GM21447 (cell line): ENCODE measurements around the gene PPP1R12C.

Experiments
- ATAC-seq: cut with Tn5 transposase; IDR thresholded peaks from one replicate; pipeline ENCODE4 v1.9.1; 2021; ENCODE audit not compliant: unreplicated experiment

Gene PPP1R12C

GRCh38 chr19:55146705-55147273, 29.4 kb upstream of the PPP1R12C start:
- ATAC-seq: no peak

DNA sequence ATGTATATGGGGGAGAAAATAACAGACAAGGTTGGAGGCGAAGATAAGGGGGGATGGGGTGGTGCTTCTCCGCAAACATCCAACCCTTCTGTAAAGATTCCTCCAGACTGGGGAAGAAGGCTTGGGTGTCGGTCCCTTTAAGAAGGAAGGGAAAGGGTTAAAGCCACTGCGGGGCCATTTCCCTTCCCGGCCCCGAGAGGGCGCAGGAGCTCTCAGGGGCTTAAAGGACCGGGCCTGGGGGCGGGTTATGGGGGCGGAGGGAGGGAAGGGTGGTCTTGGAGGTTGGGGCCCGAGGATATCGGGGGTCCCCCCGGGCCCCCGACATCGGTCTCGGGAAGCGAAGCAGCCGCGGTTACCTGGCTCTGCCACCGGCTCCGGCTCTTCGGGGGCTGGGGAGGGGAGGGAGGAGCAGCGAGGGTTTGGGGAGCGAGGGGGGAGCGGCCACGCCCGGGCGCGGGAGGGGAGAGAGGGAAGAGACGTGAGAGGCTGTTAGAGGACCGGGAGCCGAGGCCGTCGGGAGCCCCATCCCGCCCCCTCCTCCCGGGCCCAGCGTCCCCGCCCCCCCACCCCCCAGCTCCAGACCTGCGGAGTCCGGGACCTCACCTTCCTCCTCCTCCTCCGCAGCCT, 28.8 kb upstream of the PPP1R12C start:
- ATAC-seq: no peak

- no peak for ATAC-seq
Measured at GRCh38 chr19:55145232-55145631, 27.8 kb upstream of the PPP1R12C start.

DNA sequence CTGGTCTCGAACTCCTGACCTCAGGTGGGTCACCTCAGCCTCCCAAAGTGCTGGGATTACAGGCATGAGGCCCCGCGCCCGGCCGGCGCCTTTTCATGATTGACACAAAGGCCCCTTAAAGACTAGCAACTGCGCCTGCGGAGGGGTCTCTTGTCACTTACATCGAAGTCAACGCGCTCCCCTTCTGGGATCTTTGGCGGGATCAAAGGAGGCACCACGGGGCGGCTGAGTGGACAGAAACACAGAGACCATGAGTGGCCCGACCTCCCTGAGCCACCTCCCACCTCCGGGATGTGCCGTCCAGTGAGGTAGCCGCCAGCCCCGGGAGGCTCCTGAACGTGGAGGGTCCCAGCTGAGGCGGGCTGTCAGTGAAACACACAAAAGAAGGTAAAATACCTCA, 24.3 kb upstream of the PPP1R12C start:
- ATAC-seq: no peak

DNA sequence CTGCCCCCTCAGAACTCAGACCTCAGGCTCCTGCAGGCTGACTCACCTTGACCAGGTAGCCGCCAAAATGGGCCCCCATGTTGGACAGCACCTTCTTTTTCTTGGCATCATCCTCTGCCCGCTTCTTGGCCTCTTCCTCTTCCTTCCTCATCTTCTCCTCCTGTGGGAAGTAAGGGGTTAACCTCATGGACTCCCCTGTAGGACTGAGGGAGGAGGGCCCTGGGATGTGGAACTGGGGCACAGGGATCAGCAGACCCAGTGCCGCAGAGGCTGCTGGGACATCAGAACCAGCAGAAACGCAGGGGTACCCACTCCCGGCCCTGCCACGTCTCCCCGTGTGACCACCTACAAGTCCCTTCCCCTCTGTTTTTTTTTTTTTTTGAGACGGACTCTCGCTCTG, 20.5 kb upstream of the PPP1R12C start:
- ATAC-seq: no peak

DNA sequence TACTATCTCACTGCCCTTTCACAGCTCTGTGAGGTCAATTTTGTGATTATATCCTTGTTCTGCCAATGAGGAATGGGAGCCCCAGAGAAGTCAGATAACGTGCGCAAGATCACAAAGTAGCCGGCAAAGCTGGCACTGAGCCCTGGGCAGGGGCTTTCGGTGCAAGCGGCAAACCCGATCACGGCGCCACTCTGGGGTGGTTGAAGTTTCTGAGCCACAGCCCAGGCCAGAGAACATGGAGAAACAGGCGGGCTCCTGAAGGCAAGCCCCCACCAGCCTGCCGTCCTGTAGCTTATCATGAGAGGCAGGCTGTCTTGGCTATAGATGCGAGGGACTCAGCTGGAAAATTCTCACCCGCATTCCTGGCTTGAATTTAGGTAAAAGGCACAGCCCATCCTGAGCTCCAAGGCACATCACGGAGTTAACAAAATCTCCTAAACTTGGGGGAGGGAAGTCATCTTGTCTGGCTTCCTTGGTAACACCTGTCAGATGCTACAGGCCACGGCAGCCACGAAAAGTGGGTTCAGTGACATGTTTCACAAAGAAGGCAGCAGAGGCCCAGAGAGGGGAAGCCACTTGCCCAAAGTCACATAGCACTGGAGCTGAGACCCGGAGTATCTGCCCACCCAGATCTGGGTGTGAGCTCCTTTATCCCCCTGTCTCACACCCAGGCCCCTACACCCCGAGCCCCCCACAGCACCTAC, 19.1 kb upstream of the PPP1R12C start:
- ATAC-seq: no peak

DNA sequence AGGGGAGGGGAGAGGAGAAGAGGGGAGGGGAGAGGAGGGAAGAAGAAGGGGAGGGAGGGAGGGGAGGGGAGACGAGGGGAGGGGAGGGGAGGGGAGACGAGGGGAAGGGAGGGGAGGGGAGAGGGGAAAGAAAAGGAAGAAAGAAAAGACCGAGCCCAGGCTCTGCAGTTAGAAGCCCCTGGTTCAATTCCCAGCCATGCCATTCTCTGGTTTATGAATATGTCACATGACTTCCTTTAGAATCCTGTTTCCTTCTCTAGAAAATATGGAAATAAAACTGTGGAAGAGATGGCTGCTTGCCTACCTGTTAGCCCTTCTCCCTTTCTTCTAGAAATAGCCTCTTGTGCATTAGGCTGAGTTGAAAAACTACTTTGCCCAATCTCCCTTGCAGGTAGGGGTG, 17.3 kb upstream of the PPP1R12C start:
- ATAC-seq: no peak

- ATAC-seq: no peak
Measured at GRCh38 chr19:55133639-55134444, 16.4 kb upstream of the PPP1R12C start.

GRCh38 chr19:55132453-55133129, 15.2 kb upstream of the PPP1R12C start:
- no peak for ATAC-seq

- ATAC-seq: no peak
Measured at GRCh38 chr19:55131421-55131820, 14.0 kb upstream of the PPP1R12C start.

GRCh38 chr19:55119053-55119452, 1.6 kb upstream of the PPP1R12C start:
- no peak for ATAC-seq

GRCh38 chr19:55118401-55118991, 1.1 kb upstream of the PPP1R12C start:
- ATAC-seq: no peak

- peak; percentile 85 for ATAC-seq
Measured at GRCh38 chr19:55117663-55118391, 390 bp upstream of the PPP1R12C start.

DNA sequence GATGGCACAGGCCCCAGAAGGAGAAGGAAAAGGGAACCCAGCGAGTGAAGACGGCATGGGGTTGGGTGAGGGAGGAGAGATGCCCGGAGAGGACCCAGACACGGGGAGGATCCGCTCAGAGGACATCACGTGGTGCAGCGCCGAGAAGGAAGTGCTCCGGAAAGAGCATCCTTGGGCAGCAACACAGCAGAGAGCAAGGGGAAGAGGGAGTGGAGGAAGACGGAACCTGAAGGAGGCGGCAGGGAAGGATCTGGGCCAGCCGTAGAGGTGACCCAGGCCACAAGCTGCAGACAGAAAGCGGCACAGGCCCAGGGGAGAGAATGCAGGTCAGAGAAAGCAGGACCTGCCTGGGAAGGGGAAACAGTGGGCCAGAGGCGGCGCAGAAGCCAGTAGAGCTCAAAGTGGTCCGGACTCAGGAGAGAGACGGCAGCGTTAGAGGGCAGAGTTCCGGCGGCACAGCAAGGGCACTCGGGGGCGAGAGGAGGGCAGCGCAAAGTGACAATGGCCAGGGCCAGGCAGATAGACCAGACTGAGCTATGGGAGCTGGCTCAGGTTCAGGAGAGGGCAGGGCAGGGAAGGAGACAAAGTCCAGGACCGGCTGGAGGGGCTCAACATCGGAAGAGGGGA, 1.1 kb downstream of the PPP1R12C start:
- ATAC-seq: no peak

- no peak for ATAC-seq
Measured at GRCh38 chr19:55115446-55116065, 1.9 kb downstream of the PPP1R12C start.

DNA sequence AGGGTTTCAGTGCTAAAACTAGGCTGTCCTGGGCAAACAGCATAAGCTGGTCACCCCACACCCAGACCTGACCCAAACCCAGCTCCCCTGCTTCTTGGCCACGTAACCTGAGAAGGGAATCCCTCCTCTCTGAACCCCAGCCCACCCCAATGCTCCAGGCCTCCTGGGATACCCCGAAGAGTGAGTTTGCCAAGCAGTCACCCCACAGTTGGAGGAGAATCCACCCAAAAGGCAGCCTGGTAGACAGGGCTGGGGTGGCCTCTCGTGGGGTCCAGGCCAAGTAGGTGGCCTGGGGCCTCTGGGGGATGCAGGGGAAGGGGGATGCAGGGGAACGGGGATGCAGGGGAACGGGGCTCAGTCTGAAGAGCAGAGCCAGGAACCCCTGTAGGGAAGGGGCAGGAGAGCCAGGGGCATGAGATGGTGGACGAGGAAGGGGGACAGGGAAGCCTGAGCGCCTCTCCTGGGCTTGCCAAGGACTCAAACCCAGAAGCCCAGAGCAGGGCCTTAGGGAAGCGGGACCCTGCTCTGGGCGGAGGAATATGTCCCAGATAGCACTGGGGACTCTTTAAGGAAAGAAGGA, 2.8 kb downstream of the PPP1R12C start:
- ATAC-seq: no peak

- no peak for ATAC-seq
Measured at GRCh38 chr19:55113570-55114039, 3.8 kb downstream of the PPP1R12C start.

DNA sequence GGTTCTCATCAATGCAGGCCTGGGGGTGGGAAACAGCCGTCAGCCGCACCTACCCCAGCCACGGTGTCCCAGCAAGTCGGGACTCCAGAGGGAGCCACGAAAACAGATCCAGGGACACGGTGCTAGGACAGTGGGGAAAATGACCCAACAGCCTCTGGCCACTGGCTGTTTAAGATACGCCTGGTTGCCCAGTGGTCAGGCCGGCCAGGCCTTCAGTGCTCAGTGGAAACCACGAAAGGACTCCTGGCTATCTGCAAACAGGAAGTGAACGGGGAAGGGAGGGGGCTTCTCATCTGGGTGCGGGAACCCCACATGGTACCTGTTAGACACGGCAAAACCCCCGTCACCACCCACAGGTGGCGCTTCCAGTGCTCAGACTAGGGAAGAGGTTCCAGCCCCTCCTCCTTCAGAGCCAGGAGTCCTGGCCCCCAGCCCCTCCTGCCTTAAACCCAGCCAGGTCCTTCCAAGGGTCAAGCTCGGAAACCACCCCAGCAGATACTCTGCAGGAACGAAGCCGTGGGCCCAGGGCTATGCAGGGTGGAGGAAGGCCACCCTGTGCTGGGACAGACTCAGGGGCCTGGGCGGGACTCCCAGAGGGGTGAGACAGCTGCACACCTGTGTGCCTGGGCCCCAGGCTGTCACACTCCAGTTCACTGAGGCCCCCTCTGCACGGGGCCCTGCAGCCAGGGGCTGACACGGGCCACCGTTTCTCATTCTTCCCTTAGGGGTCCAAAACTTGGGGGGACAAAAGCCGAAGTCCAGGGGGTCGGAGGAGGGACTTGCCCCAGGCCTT, 4.5 kb downstream of the PPP1R12C start:
- ATAC-seq: no peak
